Endothelial cell of umbilical vein (primary cell): ENCODE measurements around the gene ADA. TPM values are rescaled to one million over a fixed set of nuclear protein-coding genes. Genes with fewer than 3 reads are reported as not detected.

Source experiments
- BruUV-seq: library from RNA; stranded (reverse); fragments of 400-500 nt; replicated peaks from 2 replicates; lab custom pipeline; 2021; lab: Mats Ljungman, UMichigan
- CTCF ChIA-PET: fragments of 300-600, 350-600 bp; sonication (Branson Sonifier 250); formaldehyde crosslinking; loops from one replicate; lab custom pipeline; 2021; ENCODE audit warnings: antibody characterized with exemption, inconsistent platforms; lab: Charles Lee
- POLR2A ChIA-PET: fragments of 300-600, 350-600 bp; sonication (Branson Sonifier 250); formaldehyde crosslinking; loops from one replicate; lab custom pipeline; 2021; ENCODE audit warnings: antibody characterized with exemption, inconsistent platforms; lab: Charles Lee
- DNase-seq: peaks from one replicate; pipeline ENCODE4 v3.0.0-alpha.2; 2011; ENCODE audit warnings: low read depth, low spot score
- FAIRE-seq: peaks from 2 replicates; lab custom pipeline; 2011; peaks lifted over from hg19 to GRCh38; lab: Jason Lieb, UNC
- H2AFZ ChIP-seq: 2 replicates; pipeline ENCODE4 v1.6.0; 2012; ENCODE audit warnings: low read depth, low read length, control low read depth, inconsistent platforms
- H3K27ac ChIP-seq: 2 replicates; pipeline ENCODE4 v1.5.1; 2011; ENCODE audit warnings: low read depth, mild to moderate bottlenecking, control low read depth, low read length, moderate library complexity; ENCODE audit not compliant: insufficient read depth
- H3K27me3 ChIP-seq, 2 experiments: 2 replicates each; pipeline versions ENCODE4 v1.6.0 to v1.6.1; 2011; ENCODE audit warnings: low read length in 2 of 2, mixed read lengths in 1 of 2; ENCODE audit not compliant: control insufficient read depth in 2 of 2, insufficient read depth in 2 of 2
- H3K36me3 ChIP-seq, 2 experiments: 2 replicates in 1 of 2; 3 replicates in 1 of 2; pipeline ENCODE4 v1.5.1; 2011; ENCODE audit warnings: low read length in 2 of 2, mild to moderate bottlenecking in 1 of 2, moderate library complexity in 1 of 2; ENCODE audit not compliant: control insufficient read depth in 2 of 2, insufficient read depth in 2 of 2; ENCODE audit errors: extremely low read depth in 1 of 2
- H3K4me1 ChIP-seq: 3 replicates; pipeline ENCODE4 v1.5.1; 2011; ENCODE audit warnings: mild to moderate bottlenecking, low read length; ENCODE audit not compliant: control insufficient read depth, insufficient read depth; ENCODE audit errors: extremely low read depth
- H3K4me2 ChIP-seq: 2 replicates; pipeline ENCODE4 v1.6.1; 2011; ENCODE audit warnings: low read length, control low read depth, mixed read lengths; ENCODE audit not compliant: insufficient read depth
- H3K4me3 ChIP-seq, 3 experiments: fragments of 200-600 bp in 1 of 3; sonication (generic), shearing (Covaris generic) in 1 of 3; replicated peaks in 1 of 3; 2 replicates each; pipeline ENCODE4 v1.5.1; 2011 to 2016; ENCODE audit warnings: control low read depth in 3 of 3, low read length in 3 of 3, mild to moderate bottlenecking in 2 of 3, inconsistent platforms in 1 of 3, low read depth in 1 of 3, moderate library complexity in 1 of 3; ENCODE audit not compliant: insufficient read depth in 1 of 3
- H3K79me2 ChIP-seq: 2 replicates; pipeline ENCODE4 v1.6.0; 2012; ENCODE audit warnings: low read length, inconsistent platforms; ENCODE audit not compliant: control insufficient read depth, insufficient read depth
- H3K9ac ChIP-seq: replicated peaks from 2 replicates; pipeline ENCODE3; 2011; ENCODE audit warnings: low read length, control low read depth; ENCODE audit not compliant: insufficient read depth; ENCODE audit errors: extremely low read depth
- H3K9me1 ChIP-seq: replicated peaks from 3 replicates; pipeline ENCODE4 v1.6.0; 2011; ENCODE audit warnings: mild to moderate bottlenecking, low read length; ENCODE audit not compliant: control insufficient read depth, insufficient read depth; ENCODE audit errors: extremely low read depth
- H3K9me3 ChIP-seq: replicated peaks from 2 replicates; pipeline ENCODE4 v1.5.1; 2012; ENCODE audit warnings: low read length, inconsistent platforms; ENCODE audit not compliant: control insufficient read depth, insufficient read depth
- H4K20me1 ChIP-seq: replicated peaks from 2 replicates; pipeline ENCODE3; 2011; ENCODE audit warnings: mild to moderate bottlenecking, low read length; ENCODE audit not compliant: control insufficient read depth, insufficient read depth; ENCODE audit errors: extremely low read depth
- EZH2 ChIP-seq: IDR thresholded peaks from 2 replicates; pipeline ENCODE4 v1.6.1; 2012; ENCODE audit warnings: borderline replicate concordance, low read depth, mild to moderate bottlenecking, moderate library complexity, low read length, inconsistent platforms; ENCODE audit not compliant: severe bottlenecking
- FOS ChIP-seq: IDR thresholded peaks from 2 replicates; pipeline ENCODE4 v1.6.1; 2011; ENCODE audit warnings: mild to moderate bottlenecking, low read length, moderate library complexity, borderline replicate concordance; ENCODE audit not compliant: insufficient read depth
- GATA2 ChIP-seq: IDR thresholded peaks from 2 replicates; pipeline ENCODE4 v1.7.0; 2011; ENCODE audit warnings: low read depth, mild to moderate bottlenecking, moderate library complexity, mixed read lengths, low read length; ENCODE audit not compliant: insufficient read length, insufficient read depth
- JUN ChIP-seq: IDR thresholded peaks from 2 replicates; pipeline ENCODE4 v1.6.1; 2011; ENCODE audit warnings: borderline replicate concordance, low read depth; ENCODE audit not compliant: insufficient read length, insufficient read depth
- MAX ChIP-seq: IDR thresholded peaks from 2 replicates; pipeline ENCODE4 v1.6.1; 2011; ENCODE audit not compliant: insufficient read depth, insufficient read length
- MYC ChIP-seq: IDR thresholded peaks from one replicate; pipeline ENCODE4 v1.6.1; 2011; ENCODE audit warnings: mild to moderate bottlenecking, low read depth, low read length
- POLR2A ChIP-seq: IDR thresholded peaks from 2 replicates; pipeline ENCODE4 v1.6.1; 2012; ENCODE audit warnings: low read depth, mild to moderate bottlenecking, control low read depth, low read length
- POLR2AphosphoS5 ChIP-seq: IDR thresholded peaks from 2 replicates; pipeline ENCODE4 v1.6.1; 2012; ENCODE audit warnings: low read depth, mild to moderate bottlenecking, control low read depth, low read length, moderate library complexity; ENCODE audit not compliant: insufficient read depth
- dilution Hi-C: fragments of 300-500 bp; cut with MboI; formaldehyde crosslinking; loops from one replicate; pipeline ENCODE4 v1.15.0; 2019; ENCODE audit warnings: low sequenced_read_pairs; ENCODE audit not compliant: extremely low pct_ligation_motif_present
- intact Hi-C: fragments of 100-400 bp; cut with micrococcal nuclease; formaldehyde crosslinking; loops from one replicate; pipeline ENCODE4 v1.10.0; 2022
- polyA plus RNA-seq, 4 experiments: library from polyadenylated mRNA; depleted of rRNA in 3 of 4; stranded (reverse) in 3 of 4; unstranded in 1 of 4; fragments of >200 nt; gene quantifications; 2 replicates each; pipeline versions ENCODE4 v1.2.1 to v1.2.3, GENCODE V29; 2011 to 2012; ENCODE audit warnings: missing spikeins in 1 of 4
- total RNA-seq: library from RNA; stranded (reverse); gene quantifications from 2 replicates; pipeline ENCODE4 v1.2.3, GENCODE V29; 2021

ADA gene
- total and polyA plus RNA-seq, 2 donors (not counting 3 experiments of a cell fraction or from before 2014, with no cell fraction given) = 26.3 to 33.1 TPM

GRCh38 chr20:44650771-44651433 lies 597 bp downstream of the ADA start:
- Histone ChIP-seq H3K27ac (no peak overlapping the region), H3K4me2 (peak overlapping the region; percentile 10), H4K20me1 (no peaks in the 10 kb centered on the region), H3K9me1 (no peaks in the 10 kb centered on the region), H3K36me3 (no peaks in the 10 kb centered on the region), H3K4me1 (peaks cover 18% of the 10 kb centered on the region), H3K9ac (peak overlapping the region; percentile 40), H3K4me3 (peak overlapping the region; percentile 18 to 51 (median 19)), H3K9me3 (no peaks in the 10 kb centered on the region), H3K27me3 (peaks cover 11 to 19% of the 10 kb centered on the region in 2 experiments), H3K79me2 (no peaks in the 10 kb centered on the region), H2AFZ (peak overlapping the region; percentile 5)
- DNase-seq (peak; percentile 18), FAIRE-seq (no peak)
- ChIA-PET POLR2A (no interaction called here), CTCF (interaction anchor here (4.1 kb wide), 1 partner anchor 33 kb away, joined by 38 read pairs; no protein-coding TSS in a partner anchor)
- TF ChIP-seq MAX (no peak), MYC (no peak), POLR2AphosphoS5 (no peak), EZH2 (no peak), GATA2 (no peak), FOS (no peak)
- TSS peak; percentile 17 for BruUV-seq
- intact Hi-C loops = loop anchor here (1.0 to 5.0 kb wide), 3 partner anchors 8 to 39 kb away; no protein-coding TSS in a partner anchor
- dilution Hi-C loops = no loop called here

GRCh38 chr20:44649976-44650375 lies 1.5 kb downstream of the ADA start:
- H3K27me3 ChIP-seq = peaks cover 10 to 11% of the 10 kb centered on the region in 2 experiments
- TF ChIP-seq POLR2A (no peak), JUN (no peak), MAX (no peak), GATA2 (no peak), MYC (no peak), FOS (no peak)
- H3K79me2 ChIP-seq = no peaks in the 10 kb centered on the region
- H3K9me3 ChIP-seq = no peaks in the 10 kb centered on the region
- H3K9me1 ChIP-seq = no peaks in the 10 kb centered on the region
- no peaks in the 10 kb centered on the region for H3K36me3 ChIP-seq
- no peak overlapping the region for H3K27ac ChIP-seq
- FAIRE-seq (no peak), DNase-seq (no peak)
- no peaks in the 10 kb centered on the region for H4K20me1 ChIP-seq
- no peak overlapping the region for H3K4me3 ChIP-seq
- ChIA-PET CTCF (interaction anchor here (1.0 to 4.1 kb wide), 2 partner anchors 34 to 40 kb away, joined by 3 to 38 read pairs; no protein-coding TSS in a partner anchor), POLR2A (interaction anchor here (0.7 kb wide), 1 partner anchor 675 kb away, joined by 10 read pairs; no protein-coding TSS in a partner anchor)
- intact Hi-C loops = loop anchor here (2.0 to 5.0 kb wide), 2 partner anchors 35 to 38 kb away; no protein-coding TSS in a partner anchor
- no peak overlapping the region for H2AFZ ChIP-seq
- H3K4me1 ChIP-seq = peaks cover 22% of the 10 kb centered on the region
- dilution Hi-C loops = no loop called here
- no TSS peak for BruUV-seq
- H3K9ac ChIP-seq = no peak overlapping the region
- no peak overlapping the region for H3K4me2 ChIP-seq
